Neutrophil (primary cell): ENCODE data around the gene C16orf90.
"Not testable (repeated sequence)": the region's sequence is repeated elsewhere in the genome, so short reads cannot be mapped to it uniquely, and the experiment has no call there.

ENCODE experiments used
- H3K27ac ChIP-seq: fragments of 200-600 bp; sonication (generic); 2 replicates; pipeline ENCODE4 v1.5.1; 2016; ENCODE audit warnings: mild to moderate bottlenecking, moderate library complexity
- H3K27me3 ChIP-seq: fragments of 200-600 bp; sonication (generic); 2 replicates; pipeline ENCODE4 v1.6.0; 2016; ENCODE audit warnings: mild to moderate bottlenecking
- H3K36me3 ChIP-seq: fragments of 200-600 bp; sonication (generic); 2 replicates; pipeline ENCODE4 v1.5.1; 2017
- H3K4me1 ChIP-seq, 2 experiments: fragments of 200-600 bp in 1 of 2; sonication (generic) in 1 of 2; 1 replicate in 1 of 2; 2 replicates in 1 of 2; pipeline versions ENCODE4 v1.5.1 to v1.6.1; 2013 to 2016; ENCODE audit warnings: low read depth in 1 of 2, low read length in 1 of 2, mild to moderate bottlenecking in 1 of 2, moderate library complexity in 1 of 2; ENCODE audit not compliant: control insufficient read depth in 1 of 2, insufficient read depth in 1 of 2
- H3K4me3 ChIP-seq, 2 experiments: fragments of 200-600 bp in 1 of 2; sonication (generic) in 1 of 2; 1 replicate in 1 of 2; 2 replicates in 1 of 2; pipeline ENCODE4 v1.5.1; 2013 to 2016; ENCODE audit warnings: low read depth in 1 of 2, low read length in 1 of 2, mild to moderate bottlenecking in 1 of 2, moderate library complexity in 1 of 2
- H3K9me3 ChIP-seq: fragments of 200-600 bp; sonication (generic); 2 replicates; pipeline ENCODE4 v1.5.1; 2016
- TF ChIP-seq, protein P1 (sequence below): fragments of 200-600 bp; sonication (generic); IDR thresholded peaks from 2 replicates; pipeline ENCODE4 v1.5.1; 2016; ENCODE audit warnings: antibody characterized with exemption

Gene C16orf90

DNA sequence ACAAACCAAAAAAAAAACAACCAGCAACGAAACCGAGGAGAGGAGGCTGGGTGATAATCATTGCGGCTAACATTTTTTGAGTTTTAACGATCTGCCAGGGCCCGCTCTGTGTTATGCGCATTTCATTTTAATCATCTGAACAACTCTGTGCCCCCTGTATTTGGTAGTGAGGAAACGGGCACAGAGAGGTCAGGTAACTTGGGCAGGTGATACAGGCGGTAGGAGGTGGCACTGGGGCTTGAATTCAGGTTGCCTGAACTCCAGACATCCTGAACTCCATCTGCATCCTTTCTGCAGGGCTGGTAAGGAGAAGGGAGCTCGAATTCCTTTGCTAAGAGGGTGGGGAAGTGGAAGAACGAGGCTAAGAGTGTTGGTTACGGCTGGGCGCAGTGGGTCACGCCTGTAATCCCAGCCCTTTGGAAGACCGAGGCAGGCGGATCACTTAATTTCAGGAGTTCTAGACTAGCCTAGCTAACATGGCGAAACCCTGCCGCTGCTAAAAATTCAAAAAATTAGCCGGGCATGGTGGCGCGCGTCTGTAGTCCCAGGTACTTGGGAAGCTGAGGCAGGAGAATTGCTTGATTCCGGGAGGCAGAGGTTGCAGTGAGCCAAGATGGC lies 6.6 kb upstream of the C16orf90 start:
- no peaks in the 10 kb centered on the region for H3K36me3 ChIP-seq
- H3K4me3 ChIP-seq: no peak overlapping the region
- TF ChIP-seq, protein P1, sequence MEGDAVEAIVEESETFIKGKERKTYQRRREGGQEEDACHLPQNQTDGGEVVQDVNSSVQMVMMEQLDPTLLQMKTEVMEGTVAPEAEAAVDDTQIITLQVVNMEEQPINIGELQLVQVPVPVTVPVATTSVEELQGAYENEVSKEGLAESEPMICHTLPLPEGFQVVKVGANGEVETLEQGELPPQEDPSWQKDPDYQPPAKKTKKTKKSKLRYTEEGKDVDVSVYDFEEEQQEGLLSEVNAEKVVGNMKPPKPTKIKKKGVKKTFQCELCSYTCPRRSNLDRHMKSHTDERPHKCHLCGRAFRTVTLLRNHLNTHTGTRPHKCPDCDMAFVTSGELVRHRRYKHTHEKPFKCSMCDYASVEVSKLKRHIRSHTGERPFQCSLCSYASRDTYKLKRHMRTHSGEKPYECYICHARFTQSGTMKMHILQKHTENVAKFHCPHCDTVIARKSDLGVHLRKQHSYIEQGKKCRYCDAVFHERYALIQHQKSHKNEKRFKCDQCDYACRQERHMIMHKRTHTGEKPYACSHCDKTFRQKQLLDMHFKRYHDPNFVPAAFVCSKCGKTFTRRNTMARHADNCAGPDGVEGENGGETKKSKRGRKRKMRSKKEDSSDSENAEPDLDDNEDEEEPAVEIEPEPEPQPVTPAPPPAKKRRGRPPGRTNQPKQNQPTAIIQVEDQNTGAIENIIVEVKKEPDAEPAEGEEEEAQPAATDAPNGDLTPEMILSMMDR: no peak
- no peaks in the 10 kb centered on the region for H3K9me3 ChIP-seq
- peaks cover 17 to 21% of the 10 kb centered on the region in 2 experiments for H3K4me1 ChIP-seq
- H3K27me3 ChIP-seq: peaks cover 30% of the 10 kb centered on the region
- no peak overlapping the region for H3K27ac ChIP-seq

- H3K9me3 ChIP-seq, H3K36me3 ChIP-seq: not testable (repeated sequence)
- Histone ChIP-seq H3K4me3 (peak overlapping the region; percentile 69 to 82), H3K4me1 (peaks cover 17 to 21% of the 10 kb centered on the region in 2 experiments), H3K27me3 (peaks cover 30% of the 10 kb centered on the region), H3K27ac (peak overlapping the region; percentile 27)
Measured at GRCh38 chr16:3501412-3501761, 6.1 kb upstream of the C16orf90 start.

GRCh38 chr16:3498988-3499387 lies 3.7 kb upstream of the C16orf90 start:
- H3K4me1 ChIP-seq: peaks cover 17 to 21% of the 10 kb centered on the region in 2 experiments
- no peak overlapping the region for H3K27ac ChIP-seq
- H3K9me3 ChIP-seq: no peaks in the 10 kb centered on the region
- H3K36me3 ChIP-seq: no peaks in the 10 kb centered on the region
- H3K27me3 ChIP-seq: peaks cover 30% of the 10 kb centered on the region
- TF ChIP-seq, protein P1: no peak
- H3K4me3 ChIP-seq: no peak overlapping the region

DNA sequence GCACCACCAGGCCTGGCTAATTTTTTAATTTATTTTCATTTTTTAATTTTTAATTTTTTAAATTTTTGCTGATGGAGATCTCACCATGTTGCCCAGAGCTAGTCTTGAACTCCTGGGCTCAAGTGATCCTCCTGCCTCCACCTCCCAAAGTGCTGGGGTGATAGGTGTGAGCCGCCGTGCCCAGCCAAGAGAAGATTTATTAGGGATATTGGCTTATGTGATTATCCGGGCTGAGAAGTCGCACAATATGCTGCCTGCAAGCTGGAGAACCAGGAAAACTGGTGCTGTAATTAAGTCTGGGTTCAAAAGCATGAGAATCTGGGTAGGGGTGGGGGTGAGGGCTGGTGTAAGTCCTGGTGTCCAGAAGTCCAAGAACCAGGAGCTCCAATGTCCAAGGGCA lies 2.5 kb upstream of the C16orf90 start:
- Histone ChIP-seq H3K36me3 (no peaks in the 10 kb centered on the region), H3K4me3 (no peak overlapping the region), H3K27me3 (peaks cover 30% of the 10 kb centered on the region), H3K27ac (no peak overlapping the region), H3K9me3 (no peaks in the 10 kb centered on the region), H3K4me1 (peaks cover 17 to 21% of the 10 kb centered on the region in 2 experiments)
- TF ChIP-seq, protein P1: no peak

- Histone ChIP-seq H3K4me3 (no peak overlapping the region), H3K27ac (no peak overlapping the region), H3K9me3 (no peaks in the 10 kb centered on the region), H3K4me1 (peaks cover 14 to 18% of the 10 kb centered on the region in 2 experiments), H3K36me3 (no peaks in the 10 kb centered on the region), H3K27me3 (peaks cover 20% of the 10 kb centered on the region)
- TF ChIP-seq, protein P1: no peak
Measured at GRCh38 chr16:3496386-3496785, 1.1 kb upstream of the C16orf90 start.

GRCh38 chr16:3494386-3494973 lies 809 bp downstream of the C16orf90 start:
- Histone ChIP-seq H3K36me3 (no peaks in the 10 kb centered on the region), H3K27me3 (peaks cover 6% of the 10 kb centered on the region), H3K4me1 (no peaks in the 10 kb centered on the region), H3K4me3 (no peak overlapping the region), H3K9me3 (no peaks in the 10 kb centered on the region), H3K27ac (no peak overlapping the region)
- TF ChIP-seq, protein P1: no peak
